ENCODE results near the gene HPS5.

HPS5 gene

DNA sequence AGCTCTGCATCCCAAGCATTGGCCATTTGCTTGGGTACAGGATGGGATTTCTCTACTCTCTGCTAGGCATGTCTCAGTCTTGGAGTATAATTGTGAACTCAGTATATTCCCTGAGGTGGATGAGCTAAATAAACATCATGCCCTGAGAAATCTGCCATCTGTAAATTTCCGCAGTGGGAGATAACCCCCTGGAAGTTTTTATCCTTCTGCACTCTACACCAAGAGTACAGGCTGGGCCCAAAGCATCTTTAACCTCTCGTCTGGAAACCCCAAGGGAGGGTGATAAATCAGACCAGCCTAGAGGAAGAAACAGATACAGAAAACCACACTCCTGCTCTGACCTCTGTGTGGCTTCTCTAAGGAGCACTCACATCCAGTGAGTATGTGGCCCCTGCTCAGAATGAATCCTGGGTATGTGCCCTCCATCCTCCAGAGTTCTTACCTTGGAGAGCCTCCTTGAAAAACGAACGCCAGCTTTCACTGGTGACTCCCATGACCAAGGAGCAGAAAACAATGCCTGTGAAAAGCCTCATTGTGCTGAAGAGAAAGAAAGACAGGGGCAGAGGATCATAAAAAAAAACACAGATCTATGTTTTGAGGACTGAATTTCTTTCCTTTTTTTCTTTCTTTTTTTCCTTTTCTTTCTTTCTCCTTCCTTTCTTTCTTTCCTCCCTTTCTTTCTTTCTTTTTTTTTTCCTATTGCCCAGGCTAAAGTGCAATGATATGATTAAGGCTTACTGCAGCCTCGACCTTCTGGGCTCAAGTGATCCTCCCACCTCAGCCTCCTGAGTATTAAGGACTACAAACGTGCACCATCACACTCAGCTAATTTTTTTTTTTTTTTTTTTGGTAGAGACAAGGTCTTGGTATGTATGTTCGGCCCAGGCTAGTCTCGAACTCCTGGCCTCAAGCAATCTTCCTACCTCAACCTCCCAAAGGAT, 86.3 kb downstream of the HPS5 start:
- DNase-seq: no peak

DNA sequence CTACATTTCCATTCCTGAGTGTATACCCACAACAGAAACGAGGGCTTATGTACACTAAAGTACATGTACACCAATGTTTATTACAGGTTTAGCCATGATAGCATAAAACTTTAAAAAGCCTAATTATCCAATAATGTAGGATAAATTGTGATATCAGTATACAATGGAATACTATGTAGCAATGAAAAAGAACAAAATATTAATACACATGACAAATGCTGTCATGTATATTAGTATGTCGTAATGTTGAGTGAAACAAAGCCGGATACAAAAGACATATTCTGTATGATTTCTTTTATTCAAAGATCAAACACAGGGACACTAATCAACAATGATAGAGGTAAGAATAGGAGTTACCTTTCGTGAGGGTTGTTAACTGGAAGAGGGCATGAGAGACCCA, 88.0 kb downstream of the HPS5 start:
- no peak for DNase-seq

DNA sequence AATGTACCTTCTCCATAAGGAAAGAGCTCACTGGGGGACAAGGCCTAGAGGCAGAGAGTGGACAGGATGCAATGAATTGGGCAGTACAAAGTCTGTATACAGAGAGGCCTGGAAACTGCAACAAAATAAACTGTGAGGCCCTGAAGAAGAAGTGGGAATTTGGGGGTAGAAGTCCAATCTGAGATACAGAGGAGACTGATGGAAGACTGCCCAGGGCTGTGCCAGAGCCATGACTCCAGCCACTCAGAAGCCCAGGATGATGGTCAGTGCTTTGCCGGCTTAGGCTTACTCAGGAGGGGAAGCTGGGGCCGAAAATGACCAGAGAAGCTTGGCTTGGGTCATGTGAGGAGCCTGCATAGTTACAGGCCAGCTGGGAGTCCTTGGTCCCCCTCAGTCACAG, 91.1 kb downstream of the HPS5 start:
- no peak for DNase-seq

DNA sequence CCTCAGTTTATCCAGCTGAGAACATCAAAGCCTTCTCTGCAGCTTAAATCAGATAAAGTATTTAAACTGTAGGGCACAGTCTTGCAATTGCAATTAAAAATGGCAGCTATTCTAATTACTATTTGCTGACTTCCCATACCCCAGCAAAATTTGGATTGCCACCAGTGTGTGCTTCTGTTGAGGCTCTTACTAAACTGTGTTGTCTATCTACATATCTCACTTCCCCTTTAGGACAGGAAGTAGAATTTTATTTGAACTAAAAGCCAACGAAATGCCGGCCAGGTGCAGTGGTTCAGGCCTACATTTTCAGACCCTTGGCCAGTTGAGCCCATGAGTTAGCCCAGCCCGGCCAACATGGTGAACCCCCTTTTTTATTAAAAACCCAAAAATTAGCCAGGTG, 92.4 kb downstream of the HPS5 start:
- no peak for DNase-seq
